HCT116 (cell line): ENCODE data around the gene TMEM94.

Experiments
- CEBPB ChIP-seq: IDR thresholded peaks from 2 replicates; pipeline ENCODE4 v1.6.1; 2012; ENCODE audit warnings: low read depth
- POLR2A ChIP-seq: IDR thresholded peaks from 2 replicates; pipeline ENCODE4 v1.7.0; 2011; ENCODE audit warnings: borderline replicate concordance; ENCODE audit not compliant: insufficient read depth, insufficient read length; ENCODE audit errors: extremely low read depth
- TF ChIP-seq, protein P1 (sequence below): IDR thresholded peaks from 2 replicates; pipeline ENCODE4 v1.6.1; 2012
- TF ChIP-seq, protein P2 (sequence below), 3 experiments: fragments of 200-600 bp in 1 of 3; sonication (generic) in 1 of 3; IDR thresholded peaks in 2 of 3; conservative IDR thresholded peaks in 1 of 3; 2 replicates each; pipeline ENCODE4 v1.5.1; 2012 to 2017; ENCODE audit warnings: low read depth in 2 of 3, low read length in 2 of 3, antibody characterized with exemption in 1 of 3, borderline replicate concordance in 1 of 3, control low read depth in 1 of 3, mild to moderate bottlenecking in 1 of 3, mixed read lengths in 1 of 3, mixed run types in 1 of 3, moderate library complexity in 1 of 3; ENCODE audit not compliant: insufficient read depth in 1 of 3

DNA sequence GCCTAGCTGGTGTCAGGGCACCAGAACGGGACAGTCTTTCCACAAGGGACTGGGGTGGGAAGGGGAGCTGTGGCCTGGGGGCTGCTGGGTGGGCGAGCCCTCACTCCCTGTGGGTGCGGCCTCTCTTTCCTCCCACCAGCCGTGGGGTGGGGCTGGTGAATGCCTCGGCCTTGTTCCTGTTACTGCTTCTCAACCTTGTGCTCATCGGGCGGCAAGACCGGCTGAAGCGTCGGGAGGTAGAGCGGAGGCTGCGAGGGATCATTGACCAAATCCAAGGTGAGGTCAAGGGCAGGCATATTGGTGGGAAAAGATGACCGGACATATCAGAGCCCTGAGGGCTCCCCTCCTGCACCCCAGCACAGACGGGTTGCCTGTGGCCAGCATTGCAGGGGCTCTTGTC is 29.7 kb downstream of the TMEM94 start:
- no peak for TF ChIP-seq CEBPB
- TF ChIP-seq, protein P1, sequence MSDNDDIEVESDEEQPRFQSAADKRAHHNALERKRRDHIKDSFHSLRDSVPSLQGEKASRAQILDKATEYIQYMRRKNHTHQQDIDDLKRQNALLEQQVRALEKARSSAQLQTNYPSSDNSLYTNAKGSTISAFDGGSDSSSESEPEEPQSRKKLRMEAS, result no peak
- TF ChIP-seq POLR2A, result no peak
- TF ChIP-seq, protein P2, sequence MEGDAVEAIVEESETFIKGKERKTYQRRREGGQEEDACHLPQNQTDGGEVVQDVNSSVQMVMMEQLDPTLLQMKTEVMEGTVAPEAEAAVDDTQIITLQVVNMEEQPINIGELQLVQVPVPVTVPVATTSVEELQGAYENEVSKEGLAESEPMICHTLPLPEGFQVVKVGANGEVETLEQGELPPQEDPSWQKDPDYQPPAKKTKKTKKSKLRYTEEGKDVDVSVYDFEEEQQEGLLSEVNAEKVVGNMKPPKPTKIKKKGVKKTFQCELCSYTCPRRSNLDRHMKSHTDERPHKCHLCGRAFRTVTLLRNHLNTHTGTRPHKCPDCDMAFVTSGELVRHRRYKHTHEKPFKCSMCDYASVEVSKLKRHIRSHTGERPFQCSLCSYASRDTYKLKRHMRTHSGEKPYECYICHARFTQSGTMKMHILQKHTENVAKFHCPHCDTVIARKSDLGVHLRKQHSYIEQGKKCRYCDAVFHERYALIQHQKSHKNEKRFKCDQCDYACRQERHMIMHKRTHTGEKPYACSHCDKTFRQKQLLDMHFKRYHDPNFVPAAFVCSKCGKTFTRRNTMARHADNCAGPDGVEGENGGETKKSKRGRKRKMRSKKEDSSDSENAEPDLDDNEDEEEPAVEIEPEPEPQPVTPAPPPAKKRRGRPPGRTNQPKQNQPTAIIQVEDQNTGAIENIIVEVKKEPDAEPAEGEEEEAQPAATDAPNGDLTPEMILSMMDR (IDR thresholded peaks at IDR 0.05 in 2 of 3, conservative IDR thresholded peaks at IDR 0.05 in 1 of 3; ENCODE audit: borderline replicate concordance in 1 of 3, insufficient read depth in 1 of 3, low read depth in 2 of 3, low read length in 2 of 3), result no peak
